SU-DHL-6 (cell line): ENCODE measurements around the gene NTN5.

Experiments used
- H2AFZ ChIP-seq: fragments of 200-600 bp; sonication (generic); 2 replicates; pipeline ENCODE4 v1.6.1; 2014; ENCODE audit warnings: low read depth, mild to moderate bottlenecking, moderate library complexity, mixed read lengths, antibody characterized with exemption, low read length; ENCODE audit not compliant: severe bottlenecking
- H3F3A ChIP-seq: fragments of 200-600 bp; shearing (Covaris generic); 2 replicates; pipeline ENCODE4 v1.6.0; 2016; ENCODE audit warnings: antibody characterized with exemption, mild to moderate bottlenecking; ENCODE audit not compliant: insufficient read depth
- H3K27ac ChIP-seq: fragments of 200-600 bp; sonication (generic); 2 replicates; pipeline ENCODE4 v1.5.1; 2016; ENCODE audit warnings: low read depth, mild to moderate bottlenecking, low read length, moderate library complexity, mixed read lengths
- H3K27me3 ChIP-seq: fragments of 200-600 bp; sonication (generic), shearing (Covaris generic); 2 replicates; pipeline ENCODE4 v1.6.0; 2014; ENCODE audit warnings: mild to moderate bottlenecking, low read length
- H3K36me3 ChIP-seq: fragments of 200-600 bp; sonication (generic); 2 replicates; pipeline ENCODE4 v1.6.1; 2014; ENCODE audit warnings: mild to moderate bottlenecking, low read length, mixed read lengths
- H3K4me2 ChIP-seq: fragments of 300-600, 200-600 bp; shearing (Covaris generic), sonication (generic); 2 replicates; pipeline ENCODE4 v1.6.0; 2014; ENCODE audit warnings: low read length, low read depth, mild to moderate bottlenecking; ENCODE audit not compliant: poor library complexity, severe bottlenecking
- H3K4me3 ChIP-seq: fragments of 200-600 bp; sonication (generic); 2 replicates; pipeline ENCODE4 v1.5.1; 2014; ENCODE audit warnings: antibody characterized with exemption, low read length, mild to moderate bottlenecking, mixed read lengths; ENCODE audit not compliant: insufficient read depth, poor library complexity, severe bottlenecking
- H3K79me2 ChIP-seq: fragments of 200-600 bp; sonication (generic); 2 replicates; pipeline ENCODE4 v1.6.1; 2014; ENCODE audit warnings: mild to moderate bottlenecking, low read length, moderate library complexity; ENCODE audit not compliant: insufficient read depth
- H3K9ac ChIP-seq: fragments of 200-600 bp; sonication (generic); 2 replicates; pipeline ENCODE4 v1.7.0; 2014; ENCODE audit warnings: mild to moderate bottlenecking, low read length
- H3K9me2 ChIP-seq: fragments of 200-600 bp; sonication (generic); replicated peaks from 2 replicates; pipeline ENCODE4 v1.6.1; 2014; ENCODE audit warnings: low read length; ENCODE audit not compliant: insufficient read depth
- H3K9me3 ChIP-seq: fragments of 200-600 bp; sonication (generic); 2 replicates; pipeline ENCODE4 v1.6.1; 2014; ENCODE audit warnings: low read length, mixed read lengths; ENCODE audit not compliant: insufficient read depth
- H4K20me1 ChIP-seq: fragments of 200-600 bp; sonication (generic); 2 replicates; pipeline ENCODE4 v1.6.1; 2014; ENCODE audit warnings: low read depth, mild to moderate bottlenecking, antibody characterized with exemption, low read length, moderate library complexity, mixed read lengths
- CTCF ChIP-seq: fragments of 200-600 bp; sonication (generic); IDR thresholded peaks from one replicate; pipeline ENCODE4 v1.5.1; 2017; ENCODE audit warnings: antibody characterized with exemption, mild to moderate bottlenecking, low read length, moderate library complexity; ENCODE audit not compliant: insufficient read depth, poor library complexity, severe bottlenecking
- EZH2phosphoT487 ChIP-seq: fragments of 200-600 bp; sonication (generic), shearing (Covaris generic); conservative IDR thresholded peaks from 2 replicates; pipeline ENCODE4 v1.6.1; 2018; ENCODE audit warnings: mild to moderate bottlenecking, antibody characterized with exemption, low read length, moderate library complexity, mixed read lengths

The NTN5 gene

DNA sequence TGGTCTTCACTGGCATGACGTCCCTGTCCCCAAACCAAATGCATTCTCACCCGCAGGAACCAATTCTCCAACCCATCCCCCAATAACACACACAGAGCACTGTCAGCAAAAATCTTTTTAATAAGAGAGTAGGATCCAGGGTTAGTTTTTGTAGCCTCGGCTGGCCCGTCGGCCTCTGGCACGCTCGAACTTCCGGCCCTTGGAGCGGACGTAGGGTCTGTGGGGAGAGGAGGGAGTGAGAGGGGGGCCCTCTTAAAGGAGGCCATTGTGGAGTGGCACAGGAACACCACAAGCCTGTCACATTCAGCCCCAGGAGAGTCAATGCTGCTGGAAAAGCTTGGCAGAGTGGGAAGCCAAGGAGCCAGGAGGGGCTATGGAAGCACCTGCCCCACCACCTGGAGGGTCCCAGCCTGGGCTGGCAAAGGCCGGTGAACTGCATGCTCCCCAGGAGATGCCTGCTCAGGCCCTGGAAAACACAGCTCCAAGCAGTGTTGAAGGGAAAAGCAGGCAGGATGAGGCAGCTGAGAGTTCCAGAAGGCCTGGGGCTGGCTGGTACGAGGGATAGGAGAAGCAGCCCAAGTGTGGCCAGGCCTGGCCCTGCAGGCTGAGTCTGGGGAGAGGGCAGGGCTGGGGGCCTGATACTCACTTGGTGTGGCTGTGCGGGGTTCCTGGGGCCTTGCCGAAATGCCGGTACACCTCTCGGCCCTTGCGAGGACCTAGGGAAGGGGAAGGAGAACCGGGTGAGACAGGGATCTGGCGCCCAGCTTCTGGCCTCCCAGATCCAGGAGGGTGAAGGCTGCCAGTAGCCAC lies 57.4 kb downstream of the NTN5 start:
- Histone ChIP-seq H3K79me2 (peaks cover 39% of the 10 kb centered on the region), H3K27ac (no peak overlapping the region), H4K20me1 (peaks cover 14% of the 10 kb centered on the region), H3K27me3 (no peaks in the 10 kb centered on the region), H3K4me2 (no peak overlapping the region), H2AFZ (no peak overlapping the region), H3K9ac (no peak overlapping the region), H3K9me2 (no peaks in the 10 kb centered on the region), H3K36me3 (peaks cover 16% of the 10 kb centered on the region), H3K4me3 (no peak overlapping the region), H3K9me3 (no peaks in the 10 kb centered on the region), H3F3A (peaks cover 20% of the 10 kb centered on the region)
- TF ChIP-seq CTCF (no peak), EZH2phosphoT487 (no peak)

DNA sequence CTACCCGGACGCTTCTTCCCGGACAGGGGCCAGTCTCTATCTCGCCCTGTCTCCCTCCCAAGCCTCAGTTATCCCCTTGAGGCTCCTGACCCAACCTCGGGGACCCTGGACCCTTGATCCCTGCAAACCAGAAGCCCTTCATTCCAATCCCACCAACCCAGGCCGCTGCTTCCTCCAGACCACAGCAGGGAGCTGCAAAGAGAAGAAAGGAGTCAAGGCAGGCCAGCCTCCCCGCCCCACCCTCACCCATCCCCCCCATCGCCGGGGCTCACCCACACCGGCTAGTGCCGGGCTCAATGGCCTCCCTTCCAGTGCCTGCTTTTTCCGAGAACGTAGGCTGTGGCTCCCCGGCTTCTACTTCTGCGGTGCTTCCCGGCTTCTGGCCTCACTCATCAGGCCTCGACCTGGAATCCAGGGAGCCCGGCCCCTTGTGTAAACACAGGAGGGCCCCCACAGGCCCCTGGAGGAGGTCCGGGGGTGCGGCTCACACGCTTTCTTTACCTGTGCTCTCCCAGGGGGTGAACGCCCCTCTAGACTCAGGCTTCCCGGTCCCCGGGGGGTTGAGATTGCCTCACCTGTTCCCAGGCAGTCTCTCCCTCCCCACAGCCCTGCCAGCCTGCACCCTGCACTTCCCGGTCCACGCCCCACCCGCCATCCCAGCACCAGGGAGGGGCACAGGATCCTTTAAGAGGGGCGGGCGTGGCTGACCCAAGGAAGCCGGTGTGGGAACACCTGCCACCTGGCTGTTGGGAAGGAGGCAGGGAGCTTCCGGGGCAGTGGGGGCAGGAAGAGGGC lies 58.2 kb downstream of the NTN5 start, which contains the start of gene FAM83E:
Gene FAM83E (minus strand): TSS at position 641 of the 795 bp plus-strand sequence. CDS start 1,704 bp downstream, outside the sequence.
- Histone ChIP-seq H3K4me3 (no peak within 1 kb of the TSS), H3K9me3 (no peaks in the 10 kb centered on the region), H4K20me1 (peaks cover 14% of the 10 kb centered on the region), H3F3A (peaks cover 20% of the 10 kb centered on the region), H3K79me2 (peaks cover 31% of the 10 kb centered on the region), H3K4me2 (no peak within 1 kb of the TSS), H3K9ac (no peak within 1 kb of the TSS), H3K36me3 (peaks cover 16% of the 10 kb centered on the region), H3K9me2 (no peaks in the 10 kb centered on the region), H2AFZ (no peak within 1 kb of the TSS), H3K27me3 (no peaks in the 10 kb centered on the region), H3K27ac (no peak within 1 kb of the TSS)
- TF ChIP-seq CTCF (no peak), EZH2phosphoT487 (no peak)

GRCh38 chr19:48613852-48614435 lies 58.9 kb downstream of the NTN5 start:
- H3K27ac ChIP-seq = no peak overlapping the region
- H2AFZ ChIP-seq = no peak overlapping the region
- no peak for TF ChIP-seq EZH2phosphoT487
- no peak overlapping the region for H3K4me3 ChIP-seq
- peaks cover 30% of the 10 kb centered on the region for H3K79me2 ChIP-seq
- H3K27me3 ChIP-seq = no peaks in the 10 kb centered on the region
- peaks cover 14% of the 10 kb centered on the region for H4K20me1 ChIP-seq
- H3F3A ChIP-seq = peaks cover 20% of the 10 kb centered on the region
- no peaks in the 10 kb centered on the region for H3K9me2 ChIP-seq
- no peak overlapping the region for H3K4me2 ChIP-seq
- H3K9me3 ChIP-seq = no peaks in the 10 kb centered on the region
- H3K9ac ChIP-seq = no peak overlapping the region
- peaks cover 16% of the 10 kb centered on the region for H3K36me3 ChIP-seq
